Astrocyte (in vitro differentiated cells and primary cell): Measurements from ENCODE around the gene KYNU.
"Not testable (repeated sequence)": the region's sequence is repeated elsewhere in the genome, so short reads cannot be mapped to it uniquely, and the experiment has no call there.

Source experiments
- EZH2 ChIP-seq: IDR thresholded peaks from 2 replicates; pipeline ENCODE4 v1.6.1; 2012; ENCODE audit warnings: mild to moderate bottlenecking, low read length, inconsistent platforms; ENCODE audit not compliant: insufficient read depth
- TF ChIP-seq, protein P1 (sequence below): IDR thresholded peaks from 2 replicates; pipeline ENCODE4 v1.5.1; 2011; ENCODE audit warnings: low read depth, mild to moderate bottlenecking, inconsistent platforms, low read length, moderate library complexity; ENCODE audit not compliant: insufficient read depth

DNA sequence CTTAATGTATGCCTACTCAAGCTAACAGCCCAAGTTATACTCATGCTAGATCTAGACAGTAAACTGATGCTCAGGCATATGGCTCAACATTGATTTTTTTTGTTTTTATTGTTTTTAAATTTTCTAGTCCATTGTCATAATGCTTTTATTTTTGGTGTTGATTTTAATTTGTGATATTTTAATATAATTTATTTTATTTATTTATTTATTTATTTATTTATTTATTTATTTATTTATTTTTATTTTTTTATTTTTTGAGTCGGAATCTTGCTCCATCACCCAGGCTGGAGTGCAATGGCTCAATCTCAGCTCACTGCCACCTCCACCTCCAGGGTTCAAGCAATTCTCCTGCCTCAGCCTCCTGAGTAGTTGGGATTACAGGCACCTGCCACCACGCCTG lies 12.9 kb upstream of the KYNU start:
- TF ChIP-seq, protein P1, sequence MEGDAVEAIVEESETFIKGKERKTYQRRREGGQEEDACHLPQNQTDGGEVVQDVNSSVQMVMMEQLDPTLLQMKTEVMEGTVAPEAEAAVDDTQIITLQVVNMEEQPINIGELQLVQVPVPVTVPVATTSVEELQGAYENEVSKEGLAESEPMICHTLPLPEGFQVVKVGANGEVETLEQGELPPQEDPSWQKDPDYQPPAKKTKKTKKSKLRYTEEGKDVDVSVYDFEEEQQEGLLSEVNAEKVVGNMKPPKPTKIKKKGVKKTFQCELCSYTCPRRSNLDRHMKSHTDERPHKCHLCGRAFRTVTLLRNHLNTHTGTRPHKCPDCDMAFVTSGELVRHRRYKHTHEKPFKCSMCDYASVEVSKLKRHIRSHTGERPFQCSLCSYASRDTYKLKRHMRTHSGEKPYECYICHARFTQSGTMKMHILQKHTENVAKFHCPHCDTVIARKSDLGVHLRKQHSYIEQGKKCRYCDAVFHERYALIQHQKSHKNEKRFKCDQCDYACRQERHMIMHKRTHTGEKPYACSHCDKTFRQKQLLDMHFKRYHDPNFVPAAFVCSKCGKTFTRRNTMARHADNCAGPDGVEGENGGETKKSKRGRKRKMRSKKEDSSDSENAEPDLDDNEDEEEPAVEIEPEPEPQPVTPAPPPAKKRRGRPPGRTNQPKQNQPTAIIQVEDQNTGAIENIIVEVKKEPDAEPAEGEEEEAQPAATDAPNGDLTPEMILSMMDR = not testable (repeated sequence)
- not testable (repeated sequence) for TF ChIP-seq EZH2
